Effector CD4-positive, alpha-beta T cell (primary cell): ENCODE measurements around the gene PARVG.

Experiments used
- DNase-seq: peaks from one replicate; pipeline ENCODE4 v3.0.0-alpha.2; 2020

The PARVG gene

DNA sequence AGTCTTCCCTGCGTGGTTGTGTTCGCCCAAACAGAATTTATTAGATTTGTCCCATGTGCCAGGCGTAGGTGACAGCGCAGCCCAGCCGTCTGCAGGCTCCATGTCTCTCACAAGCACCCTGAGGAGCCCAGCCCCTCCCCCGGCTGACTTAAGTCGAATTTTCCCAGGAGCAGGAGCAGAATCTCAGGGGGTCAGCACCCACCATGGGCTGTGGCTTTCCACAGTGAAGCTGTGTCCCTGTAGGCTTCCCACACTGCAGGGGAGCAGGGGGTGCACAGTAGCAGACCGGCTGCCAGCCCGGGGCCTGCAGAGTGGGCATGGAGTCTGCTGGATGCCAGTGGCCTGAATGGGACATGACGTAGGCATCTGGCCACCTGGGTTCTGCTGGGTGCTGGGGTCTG, 16.0 kb downstream of the PARVG start:
- no peak for DNase-seq

DNA sequence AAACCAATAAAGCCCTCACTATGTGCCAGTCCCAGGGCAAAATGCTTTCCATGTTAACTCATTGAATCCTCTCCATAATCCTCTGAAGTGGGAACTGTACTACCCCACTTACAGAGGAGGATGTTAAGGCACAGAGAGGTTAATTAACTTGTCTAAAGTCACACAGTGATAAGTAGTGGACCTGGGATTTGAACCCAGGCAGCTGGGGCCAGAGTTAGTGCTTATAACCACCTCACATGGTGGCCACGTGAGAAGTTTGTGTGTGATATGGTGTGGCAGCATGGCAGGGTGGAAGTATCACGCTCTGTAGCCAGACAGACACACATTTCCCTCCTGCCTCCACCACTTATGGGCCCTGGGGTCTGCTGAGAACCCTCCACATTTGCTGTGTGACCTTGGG, 16.5 kb downstream of the PARVG start:
- no peak for DNase-seq

DNA sequence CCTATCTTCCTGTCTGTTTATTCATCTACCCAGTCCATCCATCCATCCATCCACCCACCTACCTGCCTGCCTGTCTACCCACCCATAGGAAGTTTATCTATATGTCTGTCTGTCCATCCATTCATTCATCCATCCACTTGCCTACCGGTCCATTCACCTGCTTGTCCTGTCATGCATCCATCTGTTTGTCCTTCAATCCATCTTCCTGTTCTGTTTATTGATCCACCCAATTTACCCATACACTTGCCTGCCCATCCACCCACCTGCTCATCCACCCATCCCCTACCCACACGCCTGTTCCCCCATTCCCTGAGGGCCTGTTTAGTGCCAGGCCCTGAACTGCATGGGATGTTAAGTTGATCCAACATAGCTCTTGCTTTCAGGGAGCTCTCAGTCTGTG, 18.4 kb downstream of the PARVG start:
- no peak for DNase-seq

DNA sequence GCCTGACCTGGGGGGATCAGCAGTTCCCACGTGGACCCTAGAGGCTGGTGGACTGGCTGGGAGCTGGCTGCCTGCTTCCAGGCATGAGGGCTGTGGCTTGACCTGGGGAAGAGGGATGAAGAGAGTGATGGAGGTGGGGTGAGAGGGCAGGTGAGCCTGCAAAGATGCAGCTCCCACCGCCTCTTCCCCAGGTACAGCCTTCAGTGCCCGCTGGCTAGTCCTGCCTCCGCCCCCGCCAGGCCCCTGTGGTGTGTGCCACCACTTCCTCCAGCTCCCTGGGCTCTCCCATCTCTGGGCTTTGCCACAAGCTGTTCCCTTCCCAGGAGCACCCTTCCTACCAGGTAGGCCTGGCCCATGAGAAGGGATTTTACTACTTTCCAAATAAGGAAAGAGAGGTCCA, 19.1 kb downstream of the PARVG start:
- DNase-seq: no peak

DNA sequence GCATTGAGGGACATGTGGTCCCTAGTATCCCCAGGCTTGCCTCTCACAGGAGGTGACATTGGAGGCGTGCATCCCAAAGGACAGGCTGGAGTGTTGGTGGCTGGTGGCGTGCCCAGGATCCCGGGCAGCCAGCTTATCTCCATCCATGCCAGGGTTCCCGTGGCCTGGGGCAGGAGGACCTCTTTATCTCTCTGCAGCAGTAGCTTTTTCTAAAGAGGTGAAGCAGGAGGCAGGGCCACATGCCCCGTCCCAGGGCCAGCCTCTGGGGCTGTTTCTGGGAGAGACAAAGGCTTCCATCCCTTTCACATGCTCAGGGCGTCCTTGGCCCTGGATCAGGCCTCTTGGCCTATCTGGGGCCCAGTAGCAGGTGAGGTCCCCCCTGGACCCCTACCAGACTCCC, 19.7 kb downstream of the PARVG start:
- no peak for DNase-seq

DNA sequence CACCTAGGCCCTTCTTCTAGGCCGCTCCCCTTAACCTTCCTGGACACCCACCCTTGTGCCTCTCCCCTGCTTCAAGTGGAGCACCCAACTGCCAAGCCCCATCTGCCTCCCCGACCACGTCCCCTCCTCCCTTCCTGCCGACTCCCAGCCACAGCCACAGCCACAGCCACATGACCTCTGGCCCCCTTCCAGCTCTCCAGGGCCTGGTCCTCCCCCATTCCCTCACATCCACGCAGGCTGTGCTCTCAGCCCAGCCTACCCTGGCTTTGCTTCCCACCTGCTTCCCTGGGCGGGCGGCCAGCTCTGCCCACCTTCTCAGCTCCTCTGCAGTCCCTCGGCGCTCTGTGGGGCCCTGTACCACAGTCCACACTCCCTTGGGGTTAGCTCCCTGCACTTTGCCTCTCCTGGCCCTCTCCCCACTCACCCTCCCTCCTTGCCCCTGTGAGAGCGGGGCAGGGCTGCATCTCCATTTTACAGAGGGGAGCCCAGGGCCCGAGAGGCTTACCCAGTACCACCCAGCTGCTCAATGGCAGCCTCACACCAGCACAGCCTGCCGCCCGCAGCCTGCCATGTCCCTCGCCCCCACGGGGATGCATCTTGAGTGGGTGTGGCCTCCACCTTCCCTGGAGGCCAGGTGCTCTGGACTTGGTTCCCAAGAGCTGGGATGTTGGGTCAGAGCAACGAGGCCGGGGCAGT, 20.3 kb downstream of the PARVG start:
- no peak for DNase-seq

DNA sequence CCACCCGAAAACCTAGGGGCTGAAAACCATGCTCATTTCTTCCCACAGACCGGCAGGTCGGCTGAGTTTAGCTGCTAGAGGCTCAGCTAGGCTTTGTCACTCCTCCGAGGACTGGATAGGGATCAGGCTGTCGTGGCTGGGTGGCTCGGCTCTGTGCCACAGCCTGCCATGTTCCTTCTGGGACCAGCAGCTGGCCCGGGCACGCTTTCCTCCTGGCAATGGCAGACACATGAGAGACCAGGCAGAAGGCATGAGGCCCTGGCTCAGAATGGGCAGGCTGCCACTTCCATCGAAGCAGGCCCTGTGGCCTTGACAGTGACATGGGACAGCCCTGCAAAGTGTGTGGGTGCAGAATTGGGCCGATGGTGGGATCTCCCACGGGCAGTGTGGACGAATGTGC, 20.9 kb downstream of the PARVG start:
- no peak for DNase-seq

DNA sequence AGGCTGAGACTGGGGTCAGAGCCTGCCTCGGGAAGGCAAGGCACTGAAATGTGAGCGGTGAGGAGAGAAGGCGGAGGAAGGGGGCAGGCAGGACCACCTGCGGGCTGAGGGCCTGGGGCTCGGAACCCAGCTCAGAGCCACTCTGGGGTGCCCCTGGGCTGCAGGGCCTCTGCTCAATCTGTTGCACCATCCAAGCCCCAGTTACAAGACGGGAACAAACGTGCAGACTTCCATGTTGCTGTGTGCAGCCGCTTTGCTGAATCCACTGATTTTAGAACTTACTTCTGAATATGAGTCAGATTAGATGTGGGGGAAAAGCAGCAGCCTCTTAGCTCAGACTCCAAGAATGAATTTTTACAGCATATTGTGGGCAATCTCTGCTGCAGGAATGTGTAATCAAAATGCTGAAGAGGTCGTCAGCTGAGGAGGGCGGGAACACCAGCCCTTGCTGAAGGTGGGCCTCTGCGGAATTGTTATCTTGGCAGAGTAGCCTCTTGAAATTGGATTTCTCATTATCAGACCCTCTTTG, 21.6 kb downstream of the PARVG start:
- DNase-seq: no peak

DNA sequence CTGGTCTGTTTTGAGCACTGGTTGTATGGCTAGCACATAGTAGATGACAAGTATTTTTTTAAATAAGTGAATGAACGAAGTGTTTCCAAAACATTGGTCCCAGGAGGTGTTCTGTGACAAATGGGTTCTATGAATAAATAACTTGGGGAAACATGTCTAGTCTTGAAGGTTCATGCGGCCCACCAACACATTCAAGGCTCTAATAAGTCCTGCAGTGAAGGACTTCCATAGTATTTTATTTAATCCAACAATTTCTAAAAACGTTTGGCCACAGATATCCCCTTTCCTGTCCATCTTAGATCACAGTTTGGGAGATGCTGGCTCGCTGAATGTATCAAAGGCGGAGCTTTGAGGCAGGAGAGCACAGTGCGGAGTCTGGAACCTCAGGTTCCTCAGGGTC, 22.5 kb downstream of the PARVG start:
- no peak for DNase-seq

DNA sequence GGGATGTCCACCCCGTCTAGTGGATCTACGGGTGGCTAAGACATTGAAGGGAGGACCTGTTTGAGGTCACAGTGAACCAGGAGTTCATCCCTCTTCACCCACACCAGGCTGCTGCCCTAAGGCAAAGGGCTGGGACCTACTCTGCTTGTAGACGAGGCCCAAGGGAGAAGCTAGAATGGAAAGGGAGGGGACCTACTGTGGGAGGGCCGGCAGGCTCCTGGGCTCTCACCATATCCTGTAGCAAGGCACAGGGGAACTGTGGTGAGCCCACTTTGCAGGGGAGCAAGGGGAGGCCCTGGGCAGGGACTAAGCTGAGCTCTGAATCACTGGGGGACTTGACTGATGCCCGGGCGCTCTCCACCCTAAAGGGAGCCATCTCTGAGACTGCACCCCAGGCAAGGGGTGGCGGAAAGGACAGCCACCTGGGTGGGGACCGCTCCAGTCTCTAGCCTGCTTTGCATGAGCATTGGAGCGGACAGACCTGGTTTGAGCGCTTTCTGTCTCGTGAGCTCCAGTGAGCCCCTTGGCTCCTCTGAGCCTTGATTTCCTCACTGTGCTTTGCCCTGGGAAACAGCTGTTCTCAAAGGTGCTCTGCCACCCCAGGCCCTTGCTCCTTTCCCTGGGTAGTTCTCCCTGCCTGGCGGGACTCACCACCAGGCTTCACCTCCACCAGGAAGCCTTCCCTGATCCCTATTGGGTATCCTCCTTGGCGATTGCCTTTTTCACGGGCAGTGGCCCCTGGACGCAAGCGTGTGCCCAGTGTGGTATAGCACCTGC, 24.2 kb downstream of the PARVG start:
- no peak for DNase-seq

DNA sequence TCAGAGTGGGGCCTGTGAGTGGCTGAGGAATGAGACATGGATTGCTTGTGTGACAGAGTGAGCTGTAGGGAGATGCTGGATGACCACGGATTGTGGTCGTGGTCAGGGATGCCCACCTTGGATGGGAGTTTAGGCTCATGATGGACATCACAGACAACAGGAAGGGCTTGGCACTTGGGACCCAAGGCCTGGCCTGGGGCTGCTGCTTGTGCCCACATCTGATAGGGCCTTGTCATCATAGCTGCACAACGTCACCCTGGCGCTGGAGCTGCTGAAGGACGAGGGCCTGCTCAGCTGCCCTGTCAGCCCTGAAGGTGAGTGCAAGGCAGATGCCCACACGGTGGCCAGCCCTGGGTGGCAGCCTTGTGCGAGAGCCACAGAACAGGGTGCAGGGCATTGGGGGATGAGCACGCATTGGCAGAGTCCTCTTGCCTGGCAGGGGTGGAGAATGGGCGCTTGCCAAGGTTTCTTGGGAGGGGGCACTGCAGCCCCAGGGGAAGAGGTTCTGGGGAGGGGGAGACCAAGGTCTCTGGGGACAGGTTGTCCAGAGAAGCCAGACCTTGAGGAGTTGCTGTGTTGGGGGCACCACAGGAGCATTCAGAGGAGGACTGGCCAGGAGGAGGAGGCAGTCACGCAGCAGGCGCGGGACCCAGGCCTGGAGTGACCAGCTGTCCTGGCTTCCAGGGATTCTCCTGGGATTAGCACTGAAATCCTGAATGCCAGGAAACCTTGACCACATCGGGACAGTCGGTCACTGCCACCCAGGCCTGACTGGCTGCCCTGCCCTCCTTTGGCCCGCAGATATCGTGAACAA, 25.0 kb downstream of the PARVG start:
- no peak for DNase-seq

DNA sequence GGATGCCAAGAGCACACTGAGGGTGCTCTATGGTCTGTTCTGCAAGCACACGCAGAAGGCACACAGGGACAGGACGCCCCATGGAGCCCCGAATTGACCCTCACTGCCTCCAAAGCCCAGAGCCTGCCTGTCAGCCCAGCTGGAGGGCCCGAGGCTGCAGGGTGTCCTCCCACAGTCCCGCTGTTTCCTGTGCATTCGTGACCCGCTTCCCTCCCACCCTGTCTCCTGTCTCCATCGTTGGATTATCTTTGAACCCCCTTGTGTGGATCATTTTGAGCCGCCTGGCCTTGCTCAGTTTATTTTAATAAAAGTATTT, 25.6 kb downstream of the PARVG start:
- no peak for DNase-seq

DNA sequence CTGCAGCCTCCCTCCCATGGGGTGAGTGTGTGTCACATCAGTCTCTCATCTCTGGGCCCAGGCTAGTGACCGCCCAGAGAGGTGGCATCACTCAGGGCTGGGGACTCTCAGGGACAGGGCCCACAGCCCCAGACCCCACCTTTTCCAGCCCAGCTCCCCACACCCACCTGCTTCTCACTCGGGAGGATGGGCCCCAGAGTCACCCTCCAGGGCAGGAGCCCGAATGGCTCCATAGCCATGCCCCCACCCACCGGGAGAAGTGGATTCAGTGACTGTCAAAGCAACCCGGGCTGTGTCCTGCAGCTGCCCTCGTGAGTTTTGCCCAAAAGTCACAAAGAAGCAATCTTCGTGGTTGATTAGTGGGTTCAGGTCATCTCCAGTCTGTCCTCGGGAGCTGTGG, 26.0 kb downstream of the PARVG start:
- no peak for DNase-seq

DNA sequence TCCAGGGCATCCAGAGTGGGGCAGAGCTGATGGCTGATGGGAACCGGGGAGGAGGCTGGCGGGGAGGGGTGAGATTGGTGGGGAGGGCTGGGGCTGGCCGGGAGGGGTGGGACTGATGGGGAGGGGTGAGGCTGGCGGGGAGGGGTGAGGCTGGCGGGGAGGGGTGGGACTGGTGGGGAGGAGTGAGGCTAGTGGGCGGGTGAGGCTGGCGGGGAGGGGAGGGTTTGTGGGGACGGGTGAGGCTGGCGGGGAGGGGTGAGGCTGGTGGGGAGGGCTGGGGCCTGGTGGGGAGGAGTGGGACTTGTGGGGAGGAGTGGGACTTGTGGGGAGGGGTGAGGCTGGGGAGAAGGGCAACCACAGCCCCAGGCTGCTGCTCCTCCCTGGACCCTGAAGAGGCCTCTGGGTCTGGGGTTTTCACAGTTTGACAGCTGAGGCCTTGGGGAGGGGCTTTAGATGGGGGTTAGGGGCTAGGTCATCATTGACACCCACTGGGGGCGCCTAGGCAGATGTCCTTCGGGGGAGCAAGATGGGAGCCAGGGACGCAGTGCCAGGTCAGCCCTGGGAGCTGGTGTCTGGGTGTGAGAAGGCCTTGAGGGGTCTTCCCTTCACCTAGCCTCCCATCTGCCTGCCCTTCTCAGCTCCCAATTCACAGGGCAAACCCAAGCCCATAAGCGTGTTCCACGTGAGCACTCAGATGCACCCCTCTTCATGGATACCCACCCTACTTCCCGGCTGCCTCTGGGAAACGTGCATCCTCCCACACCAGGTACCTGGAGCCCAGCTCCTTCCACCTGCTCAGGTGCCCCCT, 26.7 kb downstream of the PARVG start:
- no peak for DNase-seq

DNA sequence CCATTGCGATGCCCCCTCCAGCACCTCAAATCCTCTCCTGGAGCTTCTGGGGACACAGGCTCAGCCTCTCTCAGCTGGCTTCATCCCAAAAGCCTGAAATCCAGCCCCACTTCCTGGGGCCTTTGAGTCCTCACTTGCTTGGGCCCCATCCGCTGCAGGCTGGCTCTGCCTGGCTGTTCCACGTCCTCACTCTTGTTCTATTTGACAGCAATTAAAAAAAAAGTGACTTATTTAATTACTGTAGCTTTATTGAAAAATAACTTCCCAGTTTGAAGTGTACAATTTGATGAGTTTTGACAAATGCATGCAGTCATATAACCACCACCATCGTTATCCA, 27.2 kb downstream of the PARVG start:
- no peak for DNase-seq

DNA sequence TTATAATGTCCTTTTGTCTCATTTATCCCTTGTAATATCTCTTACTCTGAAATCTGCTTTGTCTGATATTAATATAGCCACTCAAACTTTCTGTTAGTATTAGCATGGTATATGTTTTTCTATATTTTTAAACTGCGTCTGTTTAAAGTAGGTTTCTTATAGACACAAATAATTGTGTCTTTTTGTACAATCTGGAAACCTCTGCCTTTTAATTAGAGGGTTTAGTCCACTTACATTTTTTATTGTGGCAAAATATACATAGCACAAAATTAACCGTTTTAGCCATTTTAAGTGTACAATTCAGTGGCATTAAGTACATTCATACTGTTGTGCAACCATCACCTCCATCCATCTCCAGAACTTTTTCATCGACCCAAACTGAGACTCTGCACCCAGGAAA, 28.6 kb downstream of the PARVG start:
- no peak for DNase-seq

DNA sequence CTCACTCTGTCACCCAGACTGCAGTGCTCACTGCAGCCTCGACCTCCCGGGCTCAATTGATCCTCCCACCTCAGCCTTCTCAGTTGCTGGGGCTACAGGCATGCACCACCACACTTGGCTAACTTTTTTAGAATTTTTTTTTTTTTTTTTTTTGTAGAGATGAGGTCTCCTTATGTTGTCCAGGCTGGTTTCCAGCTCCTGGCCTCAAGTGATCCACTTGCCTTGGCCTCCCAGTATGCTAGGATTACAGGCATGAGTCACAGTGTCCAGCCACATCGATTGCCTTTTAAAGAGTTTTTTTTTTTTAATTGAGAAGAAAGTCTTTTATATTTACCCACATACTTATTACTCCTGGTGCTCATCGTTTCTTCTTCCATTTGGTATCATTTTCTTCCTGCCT, 30.0 kb downstream of the PARVG start:
- no peak for DNase-seq

DNA sequence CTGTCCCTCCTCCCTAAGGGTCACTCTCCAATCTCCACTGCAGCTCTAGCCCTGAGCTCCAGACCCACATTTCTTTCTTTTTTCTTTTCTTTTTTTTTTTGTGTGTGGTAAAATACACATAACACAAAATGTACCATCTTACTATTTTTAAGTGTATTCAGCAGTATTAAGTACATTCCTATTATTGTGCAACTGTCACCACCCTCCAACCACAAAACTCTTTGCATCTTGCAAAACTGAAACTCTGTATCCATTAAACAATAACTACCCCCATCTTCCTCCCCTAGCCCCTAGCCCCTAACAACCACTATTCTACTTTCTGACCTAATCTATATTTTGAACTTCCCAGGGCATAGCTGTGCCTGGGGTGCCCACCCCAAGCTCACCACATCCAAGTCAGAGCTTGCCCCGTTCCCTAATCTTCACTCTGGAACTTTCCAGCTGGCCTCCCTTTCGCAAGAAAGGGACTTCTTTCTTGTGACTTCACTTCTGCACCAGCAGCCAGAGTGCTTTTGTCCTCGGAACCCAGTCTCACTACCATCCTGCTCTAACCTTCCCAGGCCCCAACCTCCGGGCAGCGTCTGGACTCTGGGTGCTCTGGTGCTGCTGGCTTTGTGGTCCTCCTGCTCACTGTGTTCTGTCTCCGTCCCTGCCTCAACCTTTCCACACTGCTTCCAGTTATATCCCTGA, 30.7 kb downstream of the PARVG start:
- no peak for DNase-seq

DNA sequence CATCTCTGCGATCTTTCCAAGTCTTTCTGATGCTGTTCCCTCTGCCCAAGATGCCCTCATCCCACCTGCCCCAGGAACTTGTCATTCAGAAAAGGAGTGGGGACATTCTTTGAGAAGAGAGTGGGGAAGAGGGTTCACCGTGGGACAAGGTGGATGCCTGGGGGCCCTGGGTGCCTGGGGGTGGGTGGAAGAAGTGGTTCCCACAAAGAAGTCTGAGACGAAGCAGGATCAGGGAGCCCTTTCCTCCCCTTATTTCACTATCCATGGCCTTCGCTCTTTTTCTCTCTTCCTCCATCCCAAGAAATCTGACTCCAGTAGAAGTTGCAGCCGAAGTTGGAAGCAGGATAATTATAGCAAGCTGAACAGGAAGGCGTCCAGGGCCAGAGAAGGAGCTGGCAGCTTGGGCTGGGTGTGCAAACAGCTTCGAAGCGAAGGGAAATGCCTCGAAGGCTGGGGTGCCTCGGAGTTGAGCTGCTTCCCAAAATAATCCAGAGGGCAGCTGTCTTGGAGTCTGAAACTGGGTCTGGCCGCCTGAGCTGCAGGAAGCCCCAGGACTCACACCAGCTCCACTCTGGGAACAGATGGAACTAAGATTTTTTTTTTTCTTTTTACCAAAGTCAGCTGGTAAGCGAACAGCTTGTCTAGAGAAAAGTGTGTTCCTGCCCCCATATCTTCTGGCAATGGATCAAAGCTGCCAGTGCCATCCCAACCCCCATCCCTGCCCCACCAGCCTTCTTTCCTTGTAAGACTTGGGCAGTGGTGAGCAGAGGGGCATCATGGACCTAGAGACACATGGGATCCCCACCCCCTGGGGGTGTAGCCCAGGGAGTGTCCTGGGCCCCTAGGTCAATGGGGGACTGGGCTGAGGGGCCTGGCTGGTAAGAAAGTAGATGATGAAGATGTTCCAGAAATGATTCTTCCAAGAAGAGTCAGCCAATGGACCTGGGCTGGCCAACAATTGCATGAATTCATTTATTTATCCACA, 31.5 kb downstream of the PARVG start:
- no peak for DNase-seq

DNA sequence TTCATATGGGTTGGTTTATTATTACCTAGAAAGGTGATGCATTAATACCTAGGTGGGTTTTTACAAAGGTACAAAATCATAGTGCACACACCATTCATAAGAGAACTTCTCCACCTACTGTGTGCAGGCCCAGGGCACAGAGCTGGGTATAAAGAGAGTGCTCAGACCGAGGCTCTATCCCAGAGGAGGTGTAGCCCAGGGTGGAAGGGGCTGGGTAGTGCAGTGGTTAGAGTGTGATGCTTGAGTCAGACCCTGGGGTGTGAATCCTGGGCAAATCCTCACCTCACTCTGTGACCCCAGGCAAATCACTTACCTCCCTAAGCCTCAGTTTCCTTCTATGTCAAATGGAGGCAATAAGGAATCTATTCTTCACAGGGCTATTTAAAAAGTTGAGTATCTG, 32.2 kb downstream of the PARVG start:
- no peak for DNase-seq

DNA sequence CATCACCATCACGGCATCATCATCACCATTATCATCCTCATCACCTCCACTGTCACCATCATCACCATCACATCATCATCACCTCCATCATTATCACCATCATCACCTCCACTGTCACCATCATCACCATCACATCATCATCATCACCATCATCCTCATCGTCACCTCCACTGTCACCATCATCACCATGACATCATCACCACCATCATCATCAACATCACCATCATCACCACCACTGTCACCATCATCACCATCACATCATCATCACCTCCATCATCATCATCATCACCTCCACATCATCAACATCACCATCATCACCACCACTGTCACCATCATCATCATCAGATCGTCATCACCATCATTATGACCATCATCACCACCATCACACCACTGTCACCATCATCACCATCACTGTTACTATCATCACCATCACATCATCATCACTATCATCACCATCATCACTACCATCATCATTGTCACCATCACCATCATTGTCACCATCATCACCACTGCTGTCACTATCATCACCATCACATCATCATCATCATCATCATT, 32.8 kb downstream of the PARVG start:
- no peak for DNase-seq
